Upper lobe of left lung (tissue), 4 donors: ENCODE measurements around the gene NOS1.

Experiments
- CTCF ChIP-seq, 6 experiments: fragments of 450-650 bp in 4 of 6; fragments of 200-600 bp in 2 of 6; sonication (generic) in 2 of 6; IDR thresholded peaks; one replicate each; pipeline ENCODE4 v1.5.1; 2016 to 2019; ENCODE audit warnings: antibody characterized with exemption in 6 of 6
- POLR2A ChIP-seq, 4 donors: fragments of 450-650 bp; IDR thresholded peaks; one replicate each; pipeline ENCODE4 v1.5.1; 2016 to 2017; ENCODE audit warnings: antibody characterized with exemption in 4 of 4, mild to moderate bottlenecking in 2 of 4

DNA sequence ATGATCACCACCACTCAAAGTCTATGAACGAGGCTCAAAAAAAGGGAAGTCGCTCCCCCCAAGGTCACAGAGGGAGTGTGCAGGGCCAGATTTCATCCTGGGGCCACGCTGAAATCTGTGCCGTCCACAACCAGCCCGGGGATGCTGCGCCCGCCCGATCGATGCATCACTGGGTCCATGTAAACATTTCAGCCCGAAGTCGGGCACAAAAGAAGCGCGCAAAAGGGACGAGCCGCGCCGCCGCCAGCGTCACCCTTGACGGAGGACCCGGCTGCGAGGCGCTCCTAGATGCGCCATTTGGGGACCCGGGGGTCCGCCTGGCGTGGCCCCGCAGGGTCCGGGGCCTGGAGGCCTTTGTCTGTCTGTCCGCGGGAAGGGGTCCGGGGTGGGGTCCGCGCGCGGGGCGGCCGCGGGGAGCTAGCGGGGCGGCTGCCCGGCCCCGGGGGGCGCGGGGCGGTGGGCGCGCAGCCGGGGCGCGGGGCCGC, 171.7 kb downstream of the NOS1 start:
- no peak for TF ChIP-seq POLR2A (IDR thresholded peaks at IDR 0.05)
- no peak for TF ChIP-seq CTCF (IDR thresholded peaks at IDR 0.05)
